ENCODE results near the gene ATXN7L1. TPM values are rescaled to one million over a fixed set of nuclear protein-coding genes. Genes with fewer than 3 reads are reported as not detected.

The ATXN7L1 gene
- total and polyA plus RNA-seq, 2 donors (not counting 1 experiment from before 2014, with no cell fraction given): 7.1 to 40.6 TPM

- Histone ChIP-seq H3K27ac (ENCODE audit: low read length in 2 of 2) (no peak overlapping the region), H3K79me2 (ENCODE audit: control insufficient read depth, insufficient read depth, low read length) (peaks cover 7% of the 10 kb centered on the region), H4K20me1 (ENCODE audit: control insufficient read depth, insufficient read depth, low read length, poor library complexity, severe bottlenecking) (peaks cover 14% of the 10 kb centered on the region), H3K36me3 (replicated peaks in 1 of 2; ENCODE audit: control extremely low read depth in 1 of 2, control insufficient read depth in 1 of 2, extremely low read depth in 1 of 2, insufficient read depth in 2 of 2, low read length in 1 of 2) (peaks cover 0 to 52% of the 10 kb centered on the region in 2 experiments), H3K4me2 (replicated peaks; ENCODE audit: low read depth, low read length, poor library complexity, severe bottlenecking) (no peak overlapping the region), H3K4me1 (ENCODE audit: control insufficient read depth in 2 of 2, insufficient read depth in 2 of 2, low read length in 2 of 2) (no peaks in the 10 kb centered on the region), H3K9ac (ENCODE audit: low read length) (no peak overlapping the region), H3K9me3 (ENCODE audit: control extremely low read depth in 1 of 3, control insufficient read depth in 2 of 3, insufficient read depth in 1 of 3, low read length in 2 of 3) (no peaks in the 10 kb centered on the region), H3K27me3 (replicated peaks in 1 of 4; ENCODE audit: control extremely low read depth in 1 of 4, control insufficient read depth in 3 of 4, insufficient read depth in 4 of 4, low read length in 3 of 4) (no peaks in the 10 kb centered on the region), H3K4me3 (ENCODE audit: control extremely low read depth in 1 of 5, extremely low read depth in 1 of 5, insufficient read depth in 1 of 5, low read depth in 2 of 5, low read length in 4 of 5) (no peak overlapping the region), H2AFZ (ENCODE audit: insufficient read depth, low read depth, low read length, poor library complexity, severe bottlenecking) (no peak overlapping the region)
- Mint-ChIP-seq H3K4me1 (no peaks in the 10 kb centered on the region), H3K4me3 (no peak overlapping the region), H3K9me3 (ENCODE audit: insufficient read depth) (no peaks in the 10 kb centered on the region), H3K27me3 (no peaks in the 10 kb centered on the region), H3K27ac (no peak overlapping the region)
- no peak for TF ChIP-seq EZH2 (IDR thresholded peaks at IDR 0.05; ENCODE audit: borderline replicate concordance, insufficient read depth, low read depth, low read length, poor library complexity, severe bottlenecking)
- no peak for TF ChIP-seq CTCF (IDR thresholded peaks at IDR 0.05)
- CTCF ChIA-PET: interaction anchor here (18.4 kb wide), 1 partner anchor 393 kb away, joined by 216 read pairs; no protein-coding TSS in a partner anchor
- intact Hi-C loops (cut with micrococcal nuclease): loop anchor here (5.0 kb wide), 1 partner anchor 502 kb away; no protein-coding TSS in a partner anchor
- POLR2A ChIA-PET: no interaction called here
- no CpG with 5 or more reads among the region's 4 CpGs for WGBS (ENCODE audit: insufficient coverage)
- ATAC-seq (ENCODE audit: low read depth) (no peak), DNase-seq (no peak)
Observed at GRCh38 chr7:105649727-105650381, 226.5 kb downstream of the ATXN7L1 start.
